Mucosa of rectum (tissue), 2 donors: Measurements from ENCODE around the gene AK5.

ENCODE experiments used
- H3K27ac ChIP-seq, 2 donors: one replicate each; pipeline ENCODE4 v1.7.0; 2013; ENCODE audit warnings: inconsistent platforms in 2 of 2, low read depth in 2 of 2, low read length in 2 of 2
- H3K27me3 ChIP-seq, 2 donors: one replicate each; pipeline ENCODE4 v1.7.0; 2013; ENCODE audit warnings: low read length in 2 of 2; ENCODE audit not compliant: control insufficient read depth in 2 of 2, insufficient read depth in 2 of 2
- H3K36me3 ChIP-seq, 2 donors: one replicate each; pipeline ENCODE4 v1.7.0; 2013; ENCODE audit warnings: low read length in 2 of 2; ENCODE audit not compliant: control insufficient read depth in 2 of 2, insufficient read depth in 2 of 2
- H3K4me1 ChIP-seq, 2 donors: one replicate each; pipeline ENCODE4 v1.7.0; 2013; ENCODE audit warnings: low read length in 2 of 2, mild to moderate bottlenecking in 1 of 2; ENCODE audit not compliant: control insufficient read depth in 2 of 2, insufficient read depth in 2 of 2
- H3K4me3 ChIP-seq, 2 donors: one replicate each; pipeline ENCODE4 v1.7.0; 2013; ENCODE audit warnings: low read length in 2 of 2
- H3K9ac ChIP-seq, 2 donors: one replicate each; pipeline ENCODE4 v1.7.0; 2013; ENCODE audit warnings: low read length in 2 of 2, low read depth in 1 of 2, mild to moderate bottlenecking in 1 of 2
- H3K9me3 ChIP-seq, 2 donors: one replicate each; pipeline ENCODE4 v1.7.0; 2013; ENCODE audit warnings: low read length in 2 of 2; ENCODE audit not compliant: control insufficient read depth in 2 of 2
- donor health status: healthy.
- donor health status: Normal muscosa, but diverticular disease.

The AK5 gene, protein sequence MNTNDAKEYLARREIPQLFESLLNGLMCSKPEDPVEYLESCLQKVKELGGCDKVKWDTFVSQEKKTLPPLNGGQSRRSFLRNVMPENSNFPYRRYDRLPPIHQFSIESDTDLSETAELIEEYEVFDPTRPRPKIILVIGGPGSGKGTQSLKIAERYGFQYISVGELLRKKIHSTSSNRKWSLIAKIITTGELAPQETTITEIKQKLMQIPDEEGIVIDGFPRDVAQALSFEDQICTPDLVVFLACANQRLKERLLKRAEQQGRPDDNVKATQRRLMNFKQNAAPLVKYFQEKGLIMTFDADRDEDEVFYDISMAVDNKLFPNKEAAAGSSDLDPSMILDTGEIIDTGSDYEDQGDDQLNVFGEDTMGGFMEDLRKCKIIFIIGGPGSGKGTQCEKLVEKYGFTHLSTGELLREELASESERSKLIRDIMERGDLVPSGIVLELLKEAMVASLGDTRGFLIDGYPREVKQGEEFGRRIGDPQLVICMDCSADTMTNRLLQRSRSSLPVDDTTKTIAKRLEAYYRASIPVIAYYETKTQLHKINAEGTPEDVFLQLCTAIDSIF

DNA sequence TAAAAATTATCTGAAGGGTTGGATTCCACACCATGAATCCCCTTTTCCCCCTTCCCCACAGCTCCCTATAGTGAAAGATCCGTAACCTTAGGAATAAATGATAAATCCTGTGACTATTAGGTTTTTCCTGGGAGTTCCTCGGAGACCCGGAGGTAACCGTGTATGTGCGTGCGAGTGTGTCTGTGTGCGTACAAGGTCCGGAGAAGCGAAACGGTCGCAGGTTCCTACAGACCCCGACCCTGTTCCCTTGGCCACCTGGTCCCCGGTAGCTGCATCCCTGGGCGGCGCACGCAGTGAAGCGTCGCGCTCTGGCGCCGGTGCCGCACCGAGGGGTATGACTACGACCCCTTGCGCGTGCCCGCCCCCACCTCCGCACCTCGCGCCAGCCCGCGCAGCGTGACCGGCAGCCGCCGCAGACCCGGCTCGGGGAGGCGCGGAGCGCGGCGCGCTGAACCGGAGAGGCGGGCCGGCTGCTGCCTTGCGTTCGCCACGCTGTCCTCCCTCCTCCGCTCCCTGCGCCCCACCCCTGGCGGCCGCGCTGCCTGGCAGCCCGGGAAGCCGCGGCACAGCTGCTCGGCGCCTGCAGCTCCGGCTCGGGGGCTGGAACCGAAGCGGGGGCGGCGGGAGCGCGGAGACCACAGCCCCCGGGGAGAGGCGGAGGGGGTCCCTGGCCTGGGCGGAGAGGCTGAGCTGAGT lies at the start of gene AK5:
TSS of gene AK5 (plus strand) at position 529 of the 696 bp plus-strand sequence. CDS start 295 bp downstream, outside the sequence.
- H3K36me3 ChIP-seq, result no peaks in the 10 kb centered on the region
- H3K27ac ChIP-seq, result no peak within 1 kb of the TSS
- no peaks in the 10 kb centered on the region for H3K4me1 ChIP-seq
- H3K27me3 ChIP-seq, result peaks cover 25 to 29% of the 10 kb centered on the region in 2 donors
- peak within 1 kb of the TSS; percentile 53 to 57 for H3K4me3 ChIP-seq
- no peaks in the 10 kb centered on the region for H3K9me3 ChIP-seq
- H3K9ac ChIP-seq, result no peak within 1 kb of the TSS

DNA sequence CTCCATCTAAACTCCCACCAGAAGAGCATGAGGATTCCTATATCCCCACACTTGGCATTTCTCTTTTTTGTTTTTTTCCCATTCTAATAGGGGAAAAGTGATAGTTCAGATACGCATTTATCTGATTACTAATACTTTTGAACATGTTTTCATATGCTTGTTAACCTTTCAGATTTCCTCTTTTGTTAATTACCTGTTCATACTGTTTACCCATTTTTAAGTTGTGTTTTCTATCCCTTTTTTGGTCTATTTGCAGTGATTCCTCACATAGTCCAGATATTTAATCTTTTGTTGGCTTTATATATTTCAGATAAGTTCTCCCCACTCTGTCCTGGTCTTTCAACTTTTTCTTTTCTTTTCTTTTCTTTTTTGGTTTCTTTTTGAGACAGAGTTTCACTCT lies 49.0 kb upstream of the AK5 start:
- no peaks in the 10 kb centered on the region for H3K4me1 ChIP-seq
- H3K27ac ChIP-seq, result no peak overlapping the region
- no peaks in the 10 kb centered on the region for H3K27me3 ChIP-seq
- H3K9ac ChIP-seq, result no peak overlapping the region
- no peaks in the 10 kb centered on the region for H3K36me3 ChIP-seq
- no peak overlapping the region for H3K4me3 ChIP-seq
- H3K9me3 ChIP-seq, result no peaks in the 10 kb centered on the region

DNA sequence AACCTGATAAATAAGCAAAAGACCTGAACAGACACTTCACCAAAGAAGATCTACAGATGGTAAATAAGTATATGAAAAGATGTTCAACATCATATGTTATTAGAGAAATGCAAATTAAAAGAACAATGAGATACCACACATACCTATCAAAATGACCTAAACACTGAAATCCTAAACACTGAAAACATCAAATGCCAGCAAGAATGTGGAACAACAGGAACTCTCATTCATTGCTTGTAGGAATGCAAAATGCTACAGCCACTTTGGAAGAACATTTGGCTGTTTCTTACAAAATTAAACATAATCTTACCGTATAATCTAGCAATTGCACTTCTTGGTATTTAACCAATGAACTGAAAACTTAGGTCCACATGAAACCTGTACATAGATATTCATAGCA lies 47.7 kb upstream of the AK5 start:
- Histone ChIP-seq H3K9ac (no peak overlapping the region), H3K4me3 (no peak overlapping the region), H3K4me1 (no peaks in the 10 kb centered on the region)

DNA sequence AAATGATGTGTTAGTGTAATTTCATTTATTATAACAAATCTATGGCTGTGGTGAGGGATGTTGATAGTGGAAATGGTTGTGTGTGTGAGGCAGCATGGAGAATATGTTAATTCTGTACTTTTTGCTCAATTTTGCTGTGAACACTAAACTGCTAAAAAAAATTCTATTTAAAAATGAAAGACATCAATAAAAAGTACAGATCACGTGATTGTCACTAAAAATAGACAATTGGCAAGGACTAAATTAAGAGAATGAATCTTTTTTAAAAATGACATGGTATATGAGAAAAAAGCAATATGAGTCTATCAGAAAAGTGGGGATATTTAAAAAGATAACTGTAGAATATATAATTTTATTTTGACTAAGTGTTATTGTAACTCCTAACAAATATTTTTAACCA lies 46.9 kb upstream of the AK5 start:
- Histone ChIP-seq H3K9me3 (no peaks in the 10 kb centered on the region), H3K4me1 (no peaks in the 10 kb centered on the region), H3K36me3 (no peaks in the 10 kb centered on the region), H3K27ac (no peak overlapping the region), H3K9ac (no peak overlapping the region), H3K27me3 (no peaks in the 10 kb centered on the region), H3K4me3 (no peak overlapping the region)

More for the DNA sequence above, 47.7 kb upstream of the AK5 start:
- Histone ChIP-seq H3K9me3 (no peaks in the 10 kb centered on the region), H3K36me3 (no peaks in the 10 kb centered on the region), H3K27me3 (no peaks in the 10 kb centered on the region), H3K27ac (no peak overlapping the region)

DNA sequence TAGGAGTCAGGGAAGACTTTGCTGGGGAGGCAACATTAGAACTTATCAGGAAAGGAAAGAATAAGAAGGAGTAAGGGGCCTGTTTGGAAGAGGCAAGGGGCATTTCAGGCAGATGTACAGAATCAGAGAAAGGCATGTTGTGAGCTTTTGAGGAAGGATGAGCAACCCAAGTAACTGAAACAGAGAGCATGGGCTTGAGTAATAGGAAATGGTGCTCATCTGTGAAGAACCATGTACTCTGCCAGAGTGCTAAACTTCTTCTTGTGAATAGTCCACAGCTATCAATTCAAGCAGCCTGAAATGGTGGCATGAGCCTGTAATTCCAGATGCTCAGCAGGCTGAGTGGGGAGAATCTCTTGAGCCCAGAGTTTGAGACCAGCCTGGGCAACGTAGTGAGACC lies 43.4 kb upstream of the AK5 start:
- Histone ChIP-seq H3K4me1 (no peaks in the 10 kb centered on the region), H3K4me3 (no peak overlapping the region), H3K27ac (no peak overlapping the region), H3K36me3 (no peaks in the 10 kb centered on the region), H3K9me3 (no peaks in the 10 kb centered on the region), H3K9ac (no peak overlapping the region), H3K27me3 (no peaks in the 10 kb centered on the region)

DNA sequence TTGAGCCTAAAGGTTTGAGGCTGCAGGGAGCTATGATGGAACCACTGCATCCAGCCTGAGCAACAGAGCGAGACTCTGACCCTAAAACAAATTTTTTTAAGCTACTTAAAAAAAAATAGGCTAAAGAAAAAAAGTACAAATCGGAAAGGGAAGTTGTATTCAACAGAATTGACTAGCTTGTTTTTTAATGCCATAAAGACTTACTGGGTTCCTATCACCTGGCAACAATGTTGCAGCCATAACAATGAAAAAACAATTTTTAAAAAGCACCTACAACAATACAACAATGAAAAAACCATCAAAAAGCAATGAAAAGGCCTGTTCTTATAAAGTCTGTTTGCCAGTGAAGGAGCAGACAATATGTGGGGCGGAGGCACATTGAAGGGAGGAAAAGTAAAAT lies 42.5 kb upstream of the AK5 start:
- Histone ChIP-seq H3K27ac (no peak overlapping the region), H3K27me3 (no peaks in the 10 kb centered on the region), H3K36me3 (no peaks in the 10 kb centered on the region), H3K9ac (no peak overlapping the region), H3K4me1 (no peaks in the 10 kb centered on the region), H3K9me3 (no peaks in the 10 kb centered on the region), H3K4me3 (no peak overlapping the region)

DNA sequence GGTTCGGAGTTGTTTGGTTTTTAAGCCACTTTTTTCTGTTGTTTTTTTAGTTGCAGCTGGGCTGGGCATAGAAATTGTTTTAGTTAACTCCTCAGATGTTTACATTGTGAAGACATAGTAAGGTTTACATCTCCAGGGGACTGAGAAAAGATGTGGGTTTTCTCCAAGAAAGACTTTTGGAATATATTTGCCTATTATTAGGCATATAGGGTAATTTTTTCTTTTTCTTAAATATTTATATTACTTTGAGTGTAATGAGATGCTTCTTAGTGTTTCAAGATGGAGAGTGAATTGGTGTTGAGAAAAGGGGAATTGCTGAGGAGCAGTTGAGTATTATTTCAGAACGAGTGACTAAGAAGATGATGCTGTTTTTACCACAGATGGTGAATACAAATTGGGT lies 36.0 kb upstream of the AK5 start:
- Histone ChIP-seq H3K27ac (no peak overlapping the region), H3K36me3 (no peaks in the 10 kb centered on the region), H3K27me3 (no peaks in the 10 kb centered on the region), H3K9me3 (no peaks in the 10 kb centered on the region), H3K9ac (no peak overlapping the region), H3K4me3 (no peak overlapping the region), H3K4me1 (no peaks in the 10 kb centered on the region)

DNA sequence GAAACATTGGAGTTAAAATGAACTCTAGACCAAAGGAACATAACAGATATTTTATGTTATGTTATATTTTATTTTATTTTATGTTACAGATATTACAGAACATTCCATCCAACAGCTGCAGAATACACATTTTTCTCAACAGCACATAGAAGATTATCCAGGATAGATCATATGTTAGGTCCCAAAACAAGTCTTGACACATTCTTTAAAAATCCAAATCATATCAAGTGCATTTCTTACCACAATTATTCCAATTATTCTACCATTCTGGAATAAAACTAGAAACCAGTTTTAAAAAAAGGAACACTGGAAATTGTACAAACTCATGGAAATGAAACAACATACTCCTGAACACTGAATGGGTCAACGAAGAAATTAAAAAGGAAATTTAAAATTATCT lies 31.7 kb upstream of the AK5 start:
- H3K9me3 ChIP-seq, result no peaks in the 10 kb centered on the region

DNA sequence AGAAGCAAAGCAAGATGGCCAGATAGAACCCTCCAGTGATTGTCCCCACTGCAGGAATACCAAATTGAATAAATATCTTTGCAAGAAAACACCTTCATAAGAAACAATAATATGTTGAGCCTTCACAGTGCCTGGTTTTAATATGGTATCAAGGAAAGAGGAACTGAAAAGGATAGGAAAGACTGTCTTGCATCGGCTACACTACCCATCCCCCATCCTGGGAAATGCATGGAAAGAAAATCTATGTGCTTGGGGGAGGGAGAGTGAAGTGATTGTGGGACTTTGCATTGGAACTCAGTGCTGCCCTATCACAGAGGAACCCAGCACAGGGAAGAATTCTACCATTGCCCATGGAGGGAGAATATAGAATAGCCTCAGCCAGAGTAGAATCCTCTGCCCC lies 28.6 kb upstream of the AK5 start:
- no peaks in the 10 kb centered on the region for H3K27me3 ChIP-seq
- no peak overlapping the region for H3K4me3 ChIP-seq
- no peak overlapping the region for H3K27ac ChIP-seq
- no peaks in the 10 kb centered on the region for H3K4me1 ChIP-seq
- no peaks in the 10 kb centered on the region for H3K9me3 ChIP-seq
- H3K9ac ChIP-seq, result no peak overlapping the region
- no peaks in the 10 kb centered on the region for H3K36me3 ChIP-seq

More for the DNA sequence above, 31.7 kb upstream of the AK5 start:
- H3K27ac ChIP-seq, result no peak overlapping the region
- H3K36me3 ChIP-seq, result no peaks in the 10 kb centered on the region
- H3K27me3 ChIP-seq, result no peaks in the 10 kb centered on the region
- H3K4me1 ChIP-seq, result no peaks in the 10 kb centered on the region
- no peak overlapping the region for H3K4me3 ChIP-seq
- H3K9ac ChIP-seq, result no peak overlapping the region

DNA sequence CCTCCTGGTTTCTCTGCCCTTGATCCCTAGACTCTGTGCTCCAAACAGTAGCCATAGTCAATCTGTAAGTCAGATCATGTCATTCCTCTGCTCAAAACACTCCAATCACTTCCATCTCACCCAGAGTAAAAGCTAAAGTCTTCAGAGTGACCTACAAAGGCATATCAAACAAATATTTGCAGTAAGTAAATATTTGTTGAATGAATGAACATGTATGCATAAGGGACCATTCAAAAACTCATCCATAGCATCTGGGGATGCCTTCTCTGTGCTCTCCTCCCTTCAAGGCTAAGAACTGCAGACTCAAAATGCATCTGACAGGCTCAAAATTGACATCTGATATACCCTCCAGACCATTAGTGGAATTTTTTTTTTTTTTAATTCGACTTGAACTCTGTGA lies 18.1 kb upstream of the AK5 start:
- no peaks in the 10 kb centered on the region for H3K9me3 ChIP-seq
- H3K27me3 ChIP-seq, result no peaks in the 10 kb centered on the region
- no peak overlapping the region for H3K9ac ChIP-seq
- no peak overlapping the region for H3K27ac ChIP-seq
- H3K4me1 ChIP-seq, result no peaks in the 10 kb centered on the region
- H3K4me3 ChIP-seq, result no peak overlapping the region
- no peaks in the 10 kb centered on the region for H3K36me3 ChIP-seq
